ENCODE measurements around the gene CD1B.
"Not testable (repeated sequence)": the region's sequence is repeated elsewhere in the genome, so short reads cannot be mapped to it uniquely, and the experiment has no call there.

The CD1B gene

DNA sequence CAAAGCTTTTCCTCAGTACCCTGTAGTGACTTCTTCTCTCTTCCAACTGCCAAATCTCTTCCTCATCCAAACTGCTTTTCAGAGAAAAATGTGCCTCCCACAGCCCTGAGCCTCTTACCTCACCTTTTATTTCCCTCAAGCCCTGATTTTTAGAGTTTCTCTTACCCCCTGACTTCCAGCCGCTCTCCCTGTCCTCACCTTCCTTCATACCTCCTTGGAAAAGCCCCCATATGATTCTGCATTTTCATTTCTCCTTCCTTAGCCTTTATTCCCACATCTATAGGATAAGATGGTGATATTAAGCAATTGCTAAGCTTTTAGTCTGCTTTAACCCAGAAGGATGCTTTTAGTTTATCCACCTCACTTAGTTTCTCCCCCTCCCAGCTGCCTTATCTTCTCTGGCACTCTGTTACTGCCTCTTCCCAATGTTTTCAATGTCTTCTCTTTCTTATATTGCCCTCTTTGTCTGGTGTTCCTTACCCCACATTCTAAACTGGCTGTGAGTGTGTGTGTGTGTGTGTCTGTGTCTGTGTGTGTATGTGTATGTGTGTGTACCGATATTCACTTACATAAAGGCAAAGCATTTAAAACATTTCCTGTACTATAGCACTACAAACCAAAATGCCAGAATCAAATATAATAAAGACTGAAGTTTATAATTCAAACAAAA, at the start of gene CD1B:
CD1B (minus strand) TSS at position 51 of the 670 bp plus-strand sequence. CDS start 108 bp downstream, outside the sequence.
- DNase-seq (ENCODE audit: low spot score), result no peak
- TF ChIP-seq, protein P1, sequence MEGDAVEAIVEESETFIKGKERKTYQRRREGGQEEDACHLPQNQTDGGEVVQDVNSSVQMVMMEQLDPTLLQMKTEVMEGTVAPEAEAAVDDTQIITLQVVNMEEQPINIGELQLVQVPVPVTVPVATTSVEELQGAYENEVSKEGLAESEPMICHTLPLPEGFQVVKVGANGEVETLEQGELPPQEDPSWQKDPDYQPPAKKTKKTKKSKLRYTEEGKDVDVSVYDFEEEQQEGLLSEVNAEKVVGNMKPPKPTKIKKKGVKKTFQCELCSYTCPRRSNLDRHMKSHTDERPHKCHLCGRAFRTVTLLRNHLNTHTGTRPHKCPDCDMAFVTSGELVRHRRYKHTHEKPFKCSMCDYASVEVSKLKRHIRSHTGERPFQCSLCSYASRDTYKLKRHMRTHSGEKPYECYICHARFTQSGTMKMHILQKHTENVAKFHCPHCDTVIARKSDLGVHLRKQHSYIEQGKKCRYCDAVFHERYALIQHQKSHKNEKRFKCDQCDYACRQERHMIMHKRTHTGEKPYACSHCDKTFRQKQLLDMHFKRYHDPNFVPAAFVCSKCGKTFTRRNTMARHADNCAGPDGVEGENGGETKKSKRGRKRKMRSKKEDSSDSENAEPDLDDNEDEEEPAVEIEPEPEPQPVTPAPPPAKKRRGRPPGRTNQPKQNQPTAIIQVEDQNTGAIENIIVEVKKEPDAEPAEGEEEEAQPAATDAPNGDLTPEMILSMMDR (IDR thresholded peaks at IDR 0.05; ENCODE audit: extremely low read depth, missing control alignments), result no peak

DNA sequence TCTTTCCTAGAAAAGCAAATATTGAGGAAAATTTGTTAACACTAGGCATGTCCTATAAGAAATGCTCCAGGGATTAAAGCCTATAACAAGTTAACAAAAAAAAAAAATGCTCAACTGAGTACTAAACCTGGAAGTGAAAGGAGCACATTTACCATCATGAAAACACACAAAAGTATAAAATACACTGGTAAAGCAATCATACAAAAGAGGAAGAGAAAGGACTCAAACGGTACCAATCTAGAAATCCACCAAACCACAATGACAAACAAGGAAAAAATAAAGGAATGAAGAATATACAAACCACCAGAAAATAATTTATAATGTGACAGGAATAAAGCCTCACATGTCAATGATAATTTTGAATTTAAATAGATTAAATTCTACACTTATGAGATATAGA, 43.5 kb upstream of the CD1B start:
- TF ChIP-seq, protein P1 (IDR thresholded peaks at IDR 0.05; ENCODE audit: extremely low read depth, missing control alignments), result no peak
- DNase-seq (ENCODE audit: low spot score), result no peak

DNA sequence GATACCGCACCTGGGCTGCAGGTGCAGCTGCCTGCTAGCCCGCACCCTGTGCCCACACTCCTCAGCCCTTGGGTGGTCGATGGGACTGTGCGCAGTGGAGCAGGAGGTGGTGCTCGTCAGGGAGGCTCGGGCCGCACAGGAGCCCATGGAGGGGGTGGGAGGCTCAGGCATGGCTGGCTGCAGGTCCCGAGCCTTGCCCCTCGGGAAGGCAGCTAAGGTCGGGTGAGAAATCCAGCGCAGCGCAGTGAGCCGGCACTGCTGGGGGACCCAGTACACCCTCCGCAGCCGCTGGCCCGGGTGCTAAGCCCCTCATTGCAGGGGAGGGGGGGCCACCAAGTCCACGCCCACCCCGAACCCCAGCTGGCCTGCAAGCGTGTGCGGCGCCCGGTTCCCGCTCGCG, 42.8 kb upstream of the CD1B start:
- DNase-seq (ENCODE audit: low spot score), result not testable (repeated sequence)

DNA sequence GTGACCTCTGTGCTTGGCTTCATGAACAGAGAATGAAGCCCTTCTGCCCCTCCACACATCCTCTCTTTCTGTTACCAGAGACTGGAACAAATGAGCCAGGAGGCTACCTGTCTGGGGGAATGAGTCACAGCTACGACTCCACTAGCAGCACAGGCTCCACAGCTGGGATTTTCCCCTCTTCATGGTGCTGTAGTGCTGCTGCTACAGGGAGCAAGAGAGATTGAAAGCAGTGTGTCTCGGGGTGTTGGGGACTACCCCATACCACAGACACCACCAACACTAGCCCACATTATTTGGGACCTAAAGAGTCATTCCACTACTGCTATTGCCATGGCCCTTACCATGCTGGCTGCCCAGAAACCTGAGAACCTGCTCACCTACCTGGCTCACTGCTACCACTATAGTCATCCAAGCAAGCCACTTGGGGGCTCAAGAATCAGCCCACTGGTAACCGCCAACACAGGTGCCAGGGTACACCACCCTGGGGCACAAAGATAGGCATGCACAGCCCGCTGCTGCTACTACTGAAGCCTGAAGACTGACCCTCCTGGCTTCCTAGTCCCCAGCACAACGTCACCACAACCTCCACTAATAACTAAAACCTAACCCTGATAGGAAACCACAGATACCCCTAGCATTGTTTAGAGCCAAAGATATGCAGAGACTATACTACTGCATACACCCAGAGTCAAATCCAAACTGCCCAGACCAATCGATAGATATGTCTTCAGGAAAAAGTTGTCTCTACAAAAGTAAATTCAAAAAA, 40.0 kb upstream of the CD1B start:
- DNase-seq (ENCODE audit: low spot score), result peak; percentile 65
- TF ChIP-seq, protein P1 (IDR thresholded peaks at IDR 0.05; ENCODE audit: extremely low read depth, missing control alignments), result no peak

DNA sequence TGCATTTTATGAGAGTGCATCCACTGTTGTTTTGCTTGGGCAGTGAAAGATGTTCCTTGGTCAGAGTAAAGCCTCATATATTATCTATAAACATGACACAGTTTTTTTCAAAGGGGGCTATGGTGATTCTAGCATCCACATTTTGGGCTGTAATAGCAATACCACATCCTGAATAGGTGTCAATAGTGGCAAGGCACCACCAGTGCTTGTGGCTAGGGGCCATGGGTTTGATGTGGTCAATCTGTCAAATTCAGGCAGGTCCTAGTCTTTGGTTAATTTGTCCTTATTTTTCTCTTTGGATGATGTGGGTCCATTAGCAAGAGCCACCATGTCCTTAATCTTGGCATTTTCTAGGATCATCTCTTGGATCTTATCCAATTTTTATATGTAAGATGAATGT, 35.5 kb upstream of the CD1B start:
- TF ChIP-seq, protein P1 (IDR thresholded peaks at IDR 0.05; ENCODE audit: extremely low read depth, missing control alignments), result no peak
- DNase-seq (ENCODE audit: low spot score), result no peak

DNA sequence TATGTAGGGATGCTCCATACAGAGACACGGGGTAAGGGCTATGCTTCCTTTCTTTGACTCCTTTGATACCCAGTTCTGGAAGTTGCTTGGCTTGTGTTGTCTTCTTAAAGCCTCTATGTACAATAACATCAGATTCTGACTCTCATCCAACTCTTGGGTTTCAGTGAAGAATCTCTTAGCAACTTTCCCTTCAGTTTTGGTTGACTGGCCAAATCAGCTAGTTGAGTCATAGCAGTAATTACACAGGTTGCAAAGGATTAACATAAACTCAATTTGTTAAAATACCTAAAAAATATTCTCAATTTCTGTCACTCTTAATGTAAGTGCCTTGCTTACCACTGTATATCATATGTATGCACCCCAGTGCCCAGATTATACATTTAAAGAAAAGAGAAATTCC, 31.6 kb upstream of the CD1B start:
- no peak for DNase-seq (ENCODE audit: low spot score)
- TF ChIP-seq, protein P1 (IDR thresholded peaks at IDR 0.05; ENCODE audit: extremely low read depth, missing control alignments), result no peak

DNA sequence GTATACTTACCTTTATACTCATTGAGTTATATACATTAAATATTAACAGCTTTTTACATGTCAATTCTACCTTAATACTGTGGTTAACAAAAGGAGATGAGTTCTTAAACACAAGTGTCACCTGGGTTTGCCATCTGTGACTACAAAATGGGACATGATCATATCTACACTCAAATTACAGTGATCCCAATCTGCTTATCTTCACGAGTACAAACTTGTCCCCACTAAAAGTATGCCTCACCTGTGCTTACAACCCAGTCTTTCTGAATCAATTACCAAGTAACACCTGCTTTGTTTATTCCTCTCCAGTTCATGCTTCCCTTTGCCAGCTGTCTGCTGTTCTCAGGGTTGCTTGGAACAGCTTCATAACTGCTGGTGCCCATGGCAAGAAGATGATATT, 31.2 kb upstream of the CD1B start:
- TF ChIP-seq, protein P1 (IDR thresholded peaks at IDR 0.05; ENCODE audit: extremely low read depth, missing control alignments), result no peak
- no peak for DNase-seq (ENCODE audit: low spot score)
